ENCODE measurements around the gene TBX4.

Gene TBX4

GRCh38 chr17:61442136-61442775 is 10.0 kb upstream of the TBX4 start:
- POLR2A ChIA-PET = no interaction called here
- DNase-seq (ENCODE audit: extremely low spot score) = no peak
- CTCF ChIA-PET = no interaction called here
- TF ChIP-seq ELF4 (IDR thresholded peaks at IDR 0.05) (no peak), ARNT (IDR thresholded peaks at IDR 0.05) (no peak), SP1 (IDR thresholded peaks at IDR 0.05) (no peak), CTBP1 (IDR thresholded peaks at IDR 0.05; ENCODE audit: borderline replicate concordance) (no peak), PKNOX1 (IDR thresholded peaks at IDR 0.05) (no peak), BHLHE40 (IDR thresholded peaks at IDR 0.05; ENCODE audit: borderline replicate concordance) (no peak), LEF1 (IDR thresholded peaks at IDR 0.05; ENCODE audit: borderline replicate concordance) (no peak), TARDBP (IDR thresholded peaks at IDR 0.05) (no peak), ZNF384 (IDR thresholded peaks at IDR 0.05) (no peak), HDGF (IDR thresholded peaks at IDR 0.05; ENCODE audit: borderline replicate concordance) (no peak), FOXK2 (IDR thresholded peaks at IDR 0.05) (no peak), L3MBTL2 (conservative IDR thresholded peaks at IDR 0.05) (no peak), NFRKB (IDR thresholded peaks at IDR 0.05) (no peak), FOXA1 (IDR thresholded peaks at IDR 0.05) (no peak), SUZ12 (IDR thresholded peaks at IDR 0.05) (no peak), FOXM1 (IDR thresholded peaks at IDR 0.05; ENCODE audit: borderline replicate concordance) (no peak)

DNA sequence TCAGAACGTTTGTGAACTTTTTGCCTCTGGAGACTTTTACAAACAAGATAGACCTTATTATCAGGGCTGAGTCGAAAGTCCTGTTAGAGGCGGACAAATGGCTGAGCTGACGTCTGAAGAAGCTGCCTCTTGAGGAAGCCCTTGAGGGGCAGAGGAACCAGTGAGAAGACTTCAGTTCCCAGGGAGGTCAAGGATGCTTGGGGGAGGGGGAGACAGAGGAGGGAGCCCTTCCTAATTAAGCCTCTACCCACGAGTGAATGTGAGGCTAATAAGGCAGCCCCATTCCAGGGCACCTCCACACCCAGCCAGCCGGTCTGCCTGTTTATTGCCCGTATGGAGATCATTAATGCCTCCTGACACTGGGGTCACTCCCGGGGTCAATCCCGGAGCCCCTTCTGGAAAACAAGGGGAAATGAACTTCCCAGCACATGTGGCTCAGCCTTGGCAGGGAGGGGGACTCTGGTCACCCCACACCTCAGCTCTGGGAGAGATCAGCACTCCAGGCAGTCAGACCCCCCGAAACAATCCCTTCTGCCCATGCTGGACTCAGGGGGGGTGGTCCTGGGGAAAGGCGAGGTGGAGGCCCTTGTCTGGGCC is 9.2 kb upstream of the TBX4 start:
- TF ChIP-seq BHLHE40 (IDR thresholded peaks at IDR 0.05; ENCODE audit: borderline replicate concordance) (no peak), ZNF384 (IDR thresholded peaks at IDR 0.05) (no peak), FOXA1 (IDR thresholded peaks at IDR 0.05) (no peak), TARDBP (IDR thresholded peaks at IDR 0.05) (no peak), HDGF (IDR thresholded peaks at IDR 0.05; ENCODE audit: borderline replicate concordance) (no peak), SUZ12 (IDR thresholded peaks at IDR 0.05) (no peak), ELF4 (IDR thresholded peaks at IDR 0.05) (no peak), L3MBTL2 (conservative IDR thresholded peaks at IDR 0.05) (no peak), SP1 (IDR thresholded peaks at IDR 0.05) (no peak), ARNT (IDR thresholded peaks at IDR 0.05) (no peak), PKNOX1 (IDR thresholded peaks at IDR 0.05) (no peak), FOXM1 (IDR thresholded peaks at IDR 0.05; ENCODE audit: borderline replicate concordance) (no peak), FOXK2 (IDR thresholded peaks at IDR 0.05) (no peak), CTBP1 (IDR thresholded peaks at IDR 0.05; ENCODE audit: borderline replicate concordance) (no peak), NFRKB (IDR thresholded peaks at IDR 0.05) (no peak), LEF1 (IDR thresholded peaks at IDR 0.05; ENCODE audit: borderline replicate concordance) (no peak)
- ChIA-PET CTCF (no interaction called here), POLR2A (no interaction called here)
- peak; percentile 5 for DNase-seq (ENCODE audit: extremely low spot score)

- TF ChIP-seq PKNOX1 (IDR thresholded peaks at IDR 0.05) (peak; percentile 91), ZNF384 (IDR thresholded peaks at IDR 0.05) (no peak), FOXK2 (IDR thresholded peaks at IDR 0.05) (no peak)
- CTCF ChIA-PET = no interaction called here
- peak; percentile 6 for DNase-seq (ENCODE audit: extremely low spot score)
- POLR2A ChIA-PET = no interaction called here
Measured at GRCh38 chr17:61443475-61443882, 8.7 kb upstream of the TBX4 start.

DNA sequence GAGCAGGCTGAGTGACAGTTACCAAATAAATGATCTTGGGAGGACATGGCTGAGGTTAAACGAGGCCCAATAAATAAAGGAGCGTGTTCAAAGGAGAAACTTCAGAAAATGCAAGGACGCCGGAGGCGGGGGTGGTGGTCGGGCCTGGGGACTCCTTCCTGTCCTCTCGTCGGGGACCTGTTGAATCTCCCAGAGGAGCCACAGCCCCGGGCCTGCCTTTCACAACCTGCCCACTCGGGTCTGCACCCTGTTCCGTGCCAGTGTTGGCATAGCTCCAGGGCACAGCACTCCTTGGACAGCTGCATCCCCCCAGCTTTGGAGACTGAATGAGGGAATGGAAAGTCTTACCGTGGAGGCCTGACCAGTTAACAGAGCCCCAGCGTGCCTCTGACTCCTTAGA is 8.1 kb upstream of the TBX4 start:
- no peak for DNase-seq (ENCODE audit: extremely low spot score)
- CTCF ChIA-PET = interaction anchor here (1.1 kb wide), 1 partner anchor 24 kb away, joined by 3 read pairs; no protein-coding TSS in a partner anchor
- no peak for TF ChIP-seq SUZ12 (IDR thresholded peaks at IDR 0.05)
- no peak for TF ChIP-seq SP1 (IDR thresholded peaks at IDR 0.05)
- TF ChIP-seq LEF1 (IDR thresholded peaks at IDR 0.05; ENCODE audit: borderline replicate concordance) = no peak
- TF ChIP-seq TARDBP (IDR thresholded peaks at IDR 0.05) = no peak
- no peak for TF ChIP-seq ZNF384 (IDR thresholded peaks at IDR 0.05)
- TF ChIP-seq HDGF (IDR thresholded peaks at IDR 0.05; ENCODE audit: borderline replicate concordance) = no peak
- TF ChIP-seq CTBP1 (IDR thresholded peaks at IDR 0.05; ENCODE audit: borderline replicate concordance) = no peak
- TF ChIP-seq ARNT (IDR thresholded peaks at IDR 0.05) = no peak
- TF ChIP-seq PKNOX1 (IDR thresholded peaks at IDR 0.05) = no peak
- no peak for TF ChIP-seq L3MBTL2 (conservative IDR thresholded peaks at IDR 0.05)
- no peak for TF ChIP-seq FOXA1 (IDR thresholded peaks at IDR 0.05)
- POLR2A ChIA-PET = no interaction called here

DNA sequence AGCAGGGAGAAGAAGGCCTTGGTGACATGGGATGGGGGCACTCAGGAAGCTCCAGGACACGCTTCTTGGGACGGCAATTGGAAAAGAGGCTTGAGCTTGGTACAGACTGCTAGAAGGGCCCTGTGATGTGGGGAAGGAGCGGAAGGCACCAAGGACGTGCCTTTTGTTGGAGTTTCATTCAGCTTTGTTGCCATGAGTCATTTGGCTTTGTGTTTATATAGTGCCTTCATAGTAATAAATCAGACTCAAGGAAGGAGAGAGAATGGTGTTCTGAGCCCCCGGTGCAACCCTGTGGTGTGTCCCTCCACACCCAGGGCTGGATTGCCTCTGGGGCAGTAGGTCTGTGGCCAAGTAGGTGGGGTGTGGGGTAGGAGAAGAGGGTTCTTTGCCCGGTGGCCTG is 7.4 kb upstream of the TBX4 start:
- ChIA-PET POLR2A (interaction anchor here (1.2 kb wide), 1 partner anchor 22 kb away, joined by 3 read pairs; no protein-coding TSS in a partner anchor), CTCF (interaction anchor here (1.1 kb wide), 1 partner anchor 23 kb away, joined by 3 read pairs; no protein-coding TSS in a partner anchor)
- TF ChIP-seq L3MBTL2 (conservative IDR thresholded peaks at IDR 0.05) (no peak), ELF4 (IDR thresholded peaks at IDR 0.05) (no peak), LEF1 (IDR thresholded peaks at IDR 0.05; ENCODE audit: borderline replicate concordance) (no peak), SUZ12 (IDR thresholded peaks at IDR 0.05) (no peak), ZNF384 (IDR thresholded peaks at IDR 0.05) (no peak), PKNOX1 (IDR thresholded peaks at IDR 0.05) (0 out of 2 replicates have a peak, but pooled peaks have one; percentile 47)
- no peak for DNase-seq (ENCODE audit: extremely low spot score)
